Prostate gland (tissue), 2 donors: Measurements from ENCODE around the gene TESPA1. TPM values are rescaled to one million over a fixed set of nuclear protein-coding genes. Genes with fewer than 3 reads are reported as not detected.

Experiments
- DNase-seq: peaks from one replicate; pipeline ENCODE4 v3.0.0-alpha.2; 2019; ENCODE audit warnings: low spot score
- H3K27ac ChIP-seq, 2 donors: fragments of 200-600 bp; sonication (generic); 2 replicates each; pipeline ENCODE4 v1.5.1; 2017 to 2019
- H3K27me3 ChIP-seq: fragments of 200-600 bp; sonication (generic); replicated peaks from 2 replicates; pipeline ENCODE4 v1.5.1; 2019; ENCODE audit not compliant: insufficient read depth
- H3K36me3 ChIP-seq, 2 donors: fragments of 200-600 bp; sonication (generic); 1 replicate in 1 of 2; 2 replicates in 1 of 2; pipeline versions ENCODE4 v1.5.1 to v1.8.1; 2017 to 2019
- H3K4me1 ChIP-seq: fragments of 200-600 bp; sonication (generic); replicated peaks from 2 replicates; pipeline ENCODE4 v1.5.1; 2019
- H3K4me3 ChIP-seq, 2 donors: fragments of 200-600 bp; sonication (generic); 2 replicates each; pipeline ENCODE4 v1.5.1; 2017 to 2019
- H3K9me3 ChIP-seq: fragments of 200-600 bp; sonication (generic); 2 replicates; pipeline ENCODE4 v1.5.1; 2017
- POLR2A ChIP-seq: fragments of 450-650 bp; IDR thresholded peaks from one replicate; pipeline ENCODE4 v1.6.1; 2016; ENCODE audit warnings: antibody characterized with exemption, mild to moderate bottlenecking
- POLR2AphosphoS5 ChIP-seq: sonication (generic); formaldehyde crosslinking; IDR thresholded peaks from one replicate; pipeline ENCODE4 v1.6.1; 2017; ENCODE audit warnings: antibody characterized with exemption
- WGBS: methylation state at CpG from one replicate; pipeline ENCODE4 v1.1.5; 2018; 5-methylcytosine and 5-hydroxymethylcytosine counted together
- intact Hi-C: fragments of 100-400 bp; cut with DNase I; formaldehyde crosslinking; loops from one replicate; pipeline ENCODE4 v1.14.2; 2022
- total RNA-seq, 2 donors: library from RNA; depleted of rRNA; stranded (reverse); fragments of >200 nt; gene quantifications; one replicate each; pipeline ENCODE4 v1.1.0, GENCODE V29; 2016
- TF ChIP-seq, protein P1 (sequence below), 4 experiments: fragments of 200-600 bp in 2 of 4; fragments of 450-650 bp in 2 of 4; sonication (generic) in 2 of 4; IDR thresholded peaks; 1 replicate in 3 of 4; 2 replicates in 1 of 4; pipeline ENCODE4 v1.5.1; 2016 to 2019; ENCODE audit warnings: antibody characterized with exemption in 4 of 4, mild to moderate bottlenecking in 2 of 4, moderate library complexity in 2 of 4

Gene TESPA1
- total RNA-seq, 2 donors from 2014 or later, result 0.41 to 6.1 TPM

DNA sequence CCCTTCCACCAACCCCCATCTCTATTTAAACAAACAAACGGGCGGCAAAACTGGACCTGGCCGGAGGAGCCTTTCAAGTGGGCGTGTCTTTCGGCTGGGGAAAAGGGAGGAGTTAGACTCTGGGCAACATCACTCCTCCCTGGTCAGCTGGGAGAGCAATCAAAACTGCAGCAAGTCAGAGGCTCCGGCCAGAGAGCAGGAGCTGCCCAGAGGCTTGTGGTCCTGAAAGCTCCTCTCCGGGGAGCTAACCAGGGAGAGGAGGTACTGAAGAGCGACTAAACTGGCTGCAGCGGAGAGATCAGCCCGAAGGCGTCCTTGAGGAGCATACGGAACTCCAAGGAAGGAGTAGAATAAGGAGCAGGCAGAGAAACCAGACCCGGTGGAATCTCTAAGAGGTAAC lies 35.2 kb upstream of the TESPA1 start, which contains the start of gene NEUROD4:
Gene NEUROD4, plus strand, starts transcription at position 191 of the 400 bp plus-strand sequence. CDS start 6,466 bp downstream, outside the sequence.
- 2% methylated on average over 13 of the region's 13 CpGs for WGBS
- Histone ChIP-seq H3K9me3 (no peaks in the 10 kb centered on the region), H3K36me3 (no peaks in the 10 kb centered on the region), H3K4me3 (no peak within 1 kb of the TSS), H3K27ac (no peak within 1 kb of the TSS), H3K4me1 (no peaks in the 10 kb centered on the region), H3K27me3 (peaks cover 2% of the 10 kb centered on the region)
- intact Hi-C loops, result no loop called here
- TF ChIP-seq POLR2A (no peak), POLR2AphosphoS5 (peak; percentile 14)
- DNase-seq, result peak; percentile 16

DNA sequence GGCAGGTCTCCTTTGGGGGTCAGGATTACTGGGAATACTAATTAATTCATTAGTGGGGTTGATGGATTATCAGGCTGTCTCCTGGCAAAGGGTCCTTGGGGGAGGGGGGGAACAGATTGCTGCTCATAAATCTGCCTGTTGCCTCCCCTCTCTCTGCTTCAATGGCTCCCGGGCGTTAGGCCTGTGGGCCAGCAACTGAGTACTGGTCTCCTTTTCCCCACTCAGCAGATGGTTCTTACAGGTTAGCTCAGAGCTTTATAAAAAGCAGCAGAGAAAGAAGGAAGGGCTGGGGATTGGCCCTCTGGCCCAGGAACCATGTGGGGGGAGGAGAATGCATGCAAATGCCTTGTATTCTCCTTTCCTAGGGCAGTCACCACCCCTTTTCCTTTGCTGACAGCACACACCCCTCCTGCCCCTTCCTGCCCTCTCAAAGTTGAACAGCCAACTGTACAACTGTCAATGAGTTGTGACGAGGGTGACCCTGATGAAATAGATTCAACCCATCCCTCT lies 32.9 kb upstream of the TESPA1 start:
- intact Hi-C loops, result no loop called here
- DNase-seq, result no peak
- TF ChIP-seq POLR2AphosphoS5 (no peak), POLR2A (no peak)
- TF ChIP-seq, protein P1, sequence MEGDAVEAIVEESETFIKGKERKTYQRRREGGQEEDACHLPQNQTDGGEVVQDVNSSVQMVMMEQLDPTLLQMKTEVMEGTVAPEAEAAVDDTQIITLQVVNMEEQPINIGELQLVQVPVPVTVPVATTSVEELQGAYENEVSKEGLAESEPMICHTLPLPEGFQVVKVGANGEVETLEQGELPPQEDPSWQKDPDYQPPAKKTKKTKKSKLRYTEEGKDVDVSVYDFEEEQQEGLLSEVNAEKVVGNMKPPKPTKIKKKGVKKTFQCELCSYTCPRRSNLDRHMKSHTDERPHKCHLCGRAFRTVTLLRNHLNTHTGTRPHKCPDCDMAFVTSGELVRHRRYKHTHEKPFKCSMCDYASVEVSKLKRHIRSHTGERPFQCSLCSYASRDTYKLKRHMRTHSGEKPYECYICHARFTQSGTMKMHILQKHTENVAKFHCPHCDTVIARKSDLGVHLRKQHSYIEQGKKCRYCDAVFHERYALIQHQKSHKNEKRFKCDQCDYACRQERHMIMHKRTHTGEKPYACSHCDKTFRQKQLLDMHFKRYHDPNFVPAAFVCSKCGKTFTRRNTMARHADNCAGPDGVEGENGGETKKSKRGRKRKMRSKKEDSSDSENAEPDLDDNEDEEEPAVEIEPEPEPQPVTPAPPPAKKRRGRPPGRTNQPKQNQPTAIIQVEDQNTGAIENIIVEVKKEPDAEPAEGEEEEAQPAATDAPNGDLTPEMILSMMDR (IDR thresholded peaks at IDR 0.05), result no peak
- no peak overlapping the region for H3K4me3 ChIP-seq
- no peak overlapping the region for H3K27ac ChIP-seq
- no peaks in the 10 kb centered on the region for H3K9me3 ChIP-seq
- peaks cover 2% of the 10 kb centered on the region for H3K27me3 ChIP-seq
- H3K4me1 ChIP-seq, result no peaks in the 10 kb centered on the region
- 18% methylated on average over 3 of the region's 3 CpGs for WGBS
- no peaks in the 10 kb centered on the region for H3K36me3 ChIP-seq

DNA sequence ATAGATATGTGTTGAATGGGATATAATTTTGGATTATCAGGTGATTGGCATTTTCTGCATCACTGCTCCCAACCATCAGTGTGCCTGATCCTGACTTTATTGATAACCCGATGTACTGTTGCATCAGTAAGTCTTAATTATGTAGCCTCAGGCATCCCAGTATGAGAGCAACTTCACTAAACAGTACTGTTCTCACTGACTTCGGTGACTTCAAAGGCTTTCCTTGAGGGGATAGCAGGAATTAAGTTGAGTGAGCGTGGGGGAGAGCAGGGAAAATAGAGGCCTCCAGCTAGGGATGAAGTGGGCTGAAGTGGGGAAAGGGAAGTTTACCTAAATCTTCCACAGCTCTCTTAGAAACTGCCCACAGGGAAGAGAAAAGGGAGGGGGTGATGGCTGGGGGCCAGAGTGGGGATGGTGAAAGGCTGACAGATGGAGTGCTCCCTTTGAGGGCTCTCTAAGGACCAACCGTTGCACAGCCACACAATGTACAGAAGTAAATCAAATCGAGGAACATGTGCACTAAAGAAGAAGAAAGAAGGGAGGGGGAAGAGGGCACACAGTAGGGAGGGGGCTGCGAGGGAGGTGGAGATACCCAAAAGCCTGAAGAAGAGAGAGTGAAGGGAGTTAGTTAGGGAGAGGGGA lies 24.5 kb upstream of the TESPA1 start:
- H3K27me3 ChIP-seq, result no peaks in the 10 kb centered on the region
- no peak overlapping the region for H3K27ac ChIP-seq
- no peak for TF ChIP-seq POLR2A
- no peak for TF ChIP-seq POLR2AphosphoS5
- TF ChIP-seq, protein P1 (IDR thresholded peaks at IDR 0.05), result no peak
- no peak for DNase-seq
- intact Hi-C loops, result no loop called here
- WGBS, result 25% methylated on average over 6 of the region's 6 CpGs
- no peaks in the 10 kb centered on the region for H3K9me3 ChIP-seq
- H3K4me3 ChIP-seq, result no peak overlapping the region
- no peaks in the 10 kb centered on the region for H3K36me3 ChIP-seq
- H3K4me1 ChIP-seq, result no peaks in the 10 kb centered on the region

DNA sequence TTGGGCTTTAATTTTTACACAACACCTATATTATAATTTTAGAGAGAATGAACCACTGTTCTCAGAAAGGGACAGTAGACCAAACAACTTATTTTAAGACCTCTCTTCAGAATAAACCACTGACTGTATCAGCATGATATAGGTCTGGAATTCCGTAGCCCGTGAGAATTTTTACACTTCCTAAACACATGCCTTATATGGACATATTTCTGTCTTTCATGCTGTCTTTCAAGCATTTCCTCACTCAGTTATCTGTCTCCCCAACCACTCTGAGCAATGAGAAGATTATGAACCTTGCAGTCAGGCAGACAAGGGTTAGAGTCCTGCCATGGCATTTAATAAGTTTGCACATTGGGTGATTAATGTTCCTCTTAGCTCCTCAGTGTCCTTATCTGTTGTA lies 17.8 kb upstream of the TESPA1 start:
- Histone ChIP-seq H3K27me3 (no peaks in the 10 kb centered on the region), H3K36me3 (no peaks in the 10 kb centered on the region), H3K4me3 (no peak overlapping the region), H3K4me1 (no peaks in the 10 kb centered on the region), H3K27ac (no peak overlapping the region), H3K9me3 (no peaks in the 10 kb centered on the region)
- WGBS, result 67% methylated on average over 2 of the region's 2 CpGs
- intact Hi-C loops, result no loop called here
- TF ChIP-seq, protein P1 (IDR thresholded peaks at IDR 0.05), result no peak
- no peak for TF ChIP-seq POLR2AphosphoS5
- no peak for TF ChIP-seq POLR2A
- DNase-seq, result no peak

DNA sequence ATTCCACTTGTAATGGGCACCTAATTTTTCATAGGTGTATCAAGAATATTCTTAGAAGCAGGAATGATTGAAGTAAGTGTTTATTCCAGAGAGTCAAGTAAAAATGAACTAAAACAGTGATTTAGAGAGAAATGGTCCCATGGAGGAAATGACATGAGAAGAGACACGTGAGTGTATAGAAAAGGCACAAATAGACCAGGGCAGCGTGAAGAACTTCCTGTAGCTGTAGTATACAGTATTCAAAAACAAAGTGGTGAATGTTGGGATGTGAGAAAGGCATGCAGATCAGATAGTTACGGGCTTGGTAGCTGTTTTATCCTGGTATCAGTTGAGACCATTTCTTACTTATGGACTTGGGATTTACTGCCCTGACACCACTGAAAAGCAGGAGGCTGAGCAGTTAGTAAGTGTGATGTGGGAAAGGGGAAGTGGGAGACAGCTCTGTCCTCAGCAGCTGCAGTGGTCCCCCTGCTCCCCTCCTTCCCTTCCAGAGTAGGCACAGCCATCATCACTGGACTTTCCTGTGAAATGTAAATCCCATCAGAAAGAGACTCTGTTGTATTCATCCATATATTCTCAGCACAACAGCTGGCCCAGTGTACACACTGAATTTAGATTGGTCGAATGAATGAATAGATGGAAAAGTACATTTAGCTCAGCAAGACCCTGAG lies 16.8 kb upstream of the TESPA1 start:
- DNase-seq, result no peak
- Histone ChIP-seq H3K27me3 (no peaks in the 10 kb centered on the region), H3K9me3 (no peaks in the 10 kb centered on the region), H3K27ac (no peak overlapping the region), H3K36me3 (no peaks in the 10 kb centered on the region), H3K4me1 (no peaks in the 10 kb centered on the region), H3K4me3 (no peak overlapping the region)
- intact Hi-C loops, result no loop called here
- WGBS, result 72% methylated on average over 4 of the region's 4 CpGs
- no peak for TF ChIP-seq POLR2AphosphoS5
- TF ChIP-seq, protein P1 (IDR thresholded peaks at IDR 0.05), result no peak
- TF ChIP-seq POLR2A, result no peak
